CD8-positive, alpha-beta memory T cell (primary cell): Measurements from ENCODE around the gene PIAS4. TPM values are rescaled to one million over a fixed set of nuclear protein-coding genes. Genes with fewer than 3 reads are reported as not detected.
A peak's percentile ranks its signal among the peaks of the same experiment; 100 is the strongest.

Source experiments
- CTCF ChIA-PET: fragments of 350-600 bp; sonication (Branson Sonifier 250); formaldehyde crosslinking; loops from one replicate; lab custom pipeline; 2021; ENCODE audit warnings: antibody characterized with exemption; lab: Charles Lee
- POLR2A ChIA-PET: fragments of 350-600 bp; sonication (Branson Sonifier 250); formaldehyde crosslinking; loops from one replicate; lab custom pipeline; 2021; ENCODE audit warnings: antibody characterized with exemption; lab: Charles Lee
- DNase-seq, 5 donors: peaks; one replicate each; pipeline versions ENCODE4 v3.0.0 to v3.0.0-alpha.2; 2020 to 2022; ENCODE audit warnings: mixed read lengths in 1 of 5
- H3K27ac ChIP-seq: one replicate; pipeline ENCODE4 v1.7.0; 2013; ENCODE audit warnings: low read depth, mild to moderate bottlenecking, low read length, moderate library complexity
- H3K27me3 ChIP-seq: 2 replicates; pipeline ENCODE4 v1.7.0; 2013; ENCODE audit warnings: low read length, mild to moderate bottlenecking; ENCODE audit not compliant: insufficient read depth, poor library complexity, severe bottlenecking
- H3K36me3 ChIP-seq: 2 replicates; pipeline ENCODE4 v1.7.0; 2013; ENCODE audit warnings: mild to moderate bottlenecking, low read length, moderate library complexity; ENCODE audit not compliant: insufficient read depth
- H3K4me1 ChIP-seq: 2 replicates; pipeline ENCODE4 v1.7.0; 2013; ENCODE audit warnings: mild to moderate bottlenecking, low read length, moderate library complexity; ENCODE audit not compliant: insufficient read depth
- H3K4me3 ChIP-seq: 2 replicates; pipeline ENCODE4 v1.7.0; 2013; ENCODE audit warnings: mild to moderate bottlenecking, low read length
- H3K9me3 ChIP-seq: 2 replicates; pipeline ENCODE4 v1.7.0; 2013; ENCODE audit warnings: mild to moderate bottlenecking, low read length
- H3K27ac Mint-ChIP-seq, 8 donors: one replicate each; pipeline ENCODE4 v1.8.0; 2020 to 2021; ENCODE audit warnings: mixed read lengths in 8 of 8, mild to moderate bottlenecking in 6 of 8, inconsistent platforms in 3 of 8, moderate library complexity in 3 of 8
- H3K27me3 Mint-ChIP-seq, 2 donors: one replicate each; pipeline ENCODE4 v1.8.0; 2020 to 2021; ENCODE audit warnings: mixed read lengths in 2 of 2, mild to moderate bottlenecking in 1 of 2, moderate library complexity in 1 of 2
- H3K36me3 Mint-ChIP-seq, 3 donors: one replicate each; pipeline ENCODE4 v1.8.0; 2020 to 2021; ENCODE audit warnings: mixed read lengths in 3 of 3, inconsistent platforms in 1 of 3, mild to moderate bottlenecking in 1 of 3
- H3K4me1 Mint-ChIP-seq, 3 donors: one replicate each; pipeline ENCODE4 v1.8.0; 2020 to 2021; ENCODE audit warnings: mixed read lengths in 3 of 3, inconsistent platforms in 1 of 3, mild to moderate bottlenecking in 1 of 3
- H3K4me3 Mint-ChIP-seq, 7 donors: one replicate each; pipeline ENCODE4 v1.8.0; 2020 to 2021; ENCODE audit warnings: mixed read lengths in 7 of 7, mild to moderate bottlenecking in 6 of 7, moderate library complexity in 4 of 7, inconsistent platforms in 2 of 7
- H3K9me3 Mint-ChIP-seq, 5 donors: one replicate each; pipeline ENCODE4 v1.8.0; 2020 to 2022; ENCODE audit warnings: mixed read lengths in 5 of 5, mild to moderate bottlenecking in 3 of 5, moderate library complexity in 2 of 5, inconsistent platforms in 1 of 5
- polyA plus RNA-seq: library from polyadenylated mRNA; unstranded; fragments of 300-500 nt; fragmentation: Illumina TruSeq; gene quantifications from one replicate; pipeline ENCODE4 v1.2.3, GENCODE V29; 2021
- total RNA-seq, 2 experiments: library from RNA; stranded (reverse); gene quantifications; one replicate each; pipeline ENCODE4 v1.2.3, GENCODE V29; 2021

Gene PIAS4
- total and polyA plus RNA-seq, 3 experiments from 2014 or later: 6.3 to 33.8 (median 29.1) TPM

DNA sequence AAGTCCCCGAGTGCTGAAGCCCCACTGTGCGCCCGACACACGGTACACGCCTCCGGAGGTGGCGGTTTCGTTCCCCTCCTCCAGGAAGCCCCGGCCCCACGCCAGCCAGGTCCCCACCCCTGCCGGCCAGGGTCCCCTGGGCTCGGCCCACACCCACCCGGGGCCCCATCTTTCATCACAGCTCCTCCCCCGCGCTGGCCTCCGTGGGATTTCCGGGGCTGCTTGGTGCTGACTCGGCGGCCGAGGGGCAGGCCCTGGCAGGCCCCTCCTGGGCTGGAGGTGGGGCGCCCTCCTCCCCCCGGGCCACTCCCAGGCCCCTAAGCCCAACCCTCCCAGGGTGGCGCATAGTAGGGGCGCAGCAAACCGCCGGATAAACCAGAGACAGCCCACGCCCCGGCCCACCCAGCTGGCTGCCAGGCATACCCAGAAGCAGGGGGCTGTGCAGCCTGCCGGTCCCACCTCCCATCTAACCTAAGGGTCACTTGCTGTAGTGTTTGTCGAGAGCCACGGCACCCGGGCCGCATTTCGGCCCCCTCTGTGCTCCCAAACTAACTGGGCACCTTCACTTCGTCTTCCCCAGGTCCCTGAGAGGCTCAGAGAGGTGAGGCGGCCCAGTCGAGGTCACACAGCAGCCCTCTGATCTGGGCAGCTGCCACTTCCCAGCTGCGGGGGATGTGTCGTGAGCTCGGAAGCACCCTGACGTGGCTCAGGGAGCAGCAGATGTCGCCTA is 52.5 kb downstream of the PIAS4 start:
- ChIA-PET CTCF (interaction anchor here (0.6 kb wide), 1 partner anchor 9 kb away, joined by 5 read pairs; no protein-coding TSS in a partner anchor), POLR2A (interaction anchor here (0.7 to 2.9 kb wide), 6 partner anchors 11 to 80 kb away, joined by 3 to 15 read pairs (median 3); partner anchors contain the start of genes EEF2 and PIAS4)
- Mint-ChIP-seq H3K36me3 (peaks cover 0 to 35% (median 4%) of the 10 kb centered on the region in 3 donors), H3K27me3 (peaks cover 0 to 8% of the 10 kb centered on the region in 2 donors), H3K4me3 (peak overlapping the region; percentile 78 to 92 (median 84)), H3K27ac (peak overlapping the region; percentile 88 to 99 (median 94)), H3K4me1 (peaks cover 29 to 76% (median 37%) of the 10 kb centered on the region in 3 donors), H3K9me3 (no peaks in the 10 kb centered on the region)
- peaks cover 4% of the 10 kb centered on the region for H3K36me3 ChIP-seq
- DNase-seq: peak; percentile 48 to 89 (median 79)
- no peaks in the 10 kb centered on the region for H3K9me3 ChIP-seq
- H3K27ac ChIP-seq: peak overlapping the region; percentile 74
- peaks cover 52% of the 10 kb centered on the region for H3K4me1 ChIP-seq
- H3K27me3 ChIP-seq: no peaks in the 10 kb centered on the region
- peak overlapping the region; percentile 37 for H3K4me3 ChIP-seq

DNA sequence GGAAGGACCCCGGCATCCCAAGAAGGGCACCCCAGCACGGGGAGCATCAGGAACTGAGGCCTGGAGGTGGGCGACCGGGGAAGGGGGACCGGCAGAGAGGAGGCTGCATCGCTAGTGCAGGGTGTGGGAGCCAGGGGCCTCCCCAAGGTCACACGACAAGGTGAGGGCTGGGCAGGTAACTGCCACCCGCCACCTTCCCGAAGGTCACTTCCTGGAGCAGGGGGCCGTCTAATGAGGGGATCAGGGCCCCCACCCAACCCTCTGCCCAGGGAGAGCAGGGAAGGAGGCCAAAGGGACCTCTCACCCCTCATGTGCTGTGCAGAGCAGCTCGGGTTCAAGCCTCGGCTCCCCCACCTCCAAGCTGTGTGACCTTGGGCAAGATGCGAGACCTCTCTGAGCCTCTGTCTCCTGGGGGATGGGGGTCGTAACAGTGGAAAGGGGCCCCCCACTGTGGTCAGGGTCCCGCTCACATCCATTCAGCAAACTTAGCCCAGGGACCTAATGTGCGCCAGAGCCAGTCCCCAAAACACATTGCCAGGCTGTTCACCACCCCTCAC is 53.2 kb downstream of the PIAS4 start:
- peaks cover 29 to 69% (median 36%) of the 10 kb centered on the region in 3 donors for H3K4me1 Mint-ChIP-seq

DNA sequence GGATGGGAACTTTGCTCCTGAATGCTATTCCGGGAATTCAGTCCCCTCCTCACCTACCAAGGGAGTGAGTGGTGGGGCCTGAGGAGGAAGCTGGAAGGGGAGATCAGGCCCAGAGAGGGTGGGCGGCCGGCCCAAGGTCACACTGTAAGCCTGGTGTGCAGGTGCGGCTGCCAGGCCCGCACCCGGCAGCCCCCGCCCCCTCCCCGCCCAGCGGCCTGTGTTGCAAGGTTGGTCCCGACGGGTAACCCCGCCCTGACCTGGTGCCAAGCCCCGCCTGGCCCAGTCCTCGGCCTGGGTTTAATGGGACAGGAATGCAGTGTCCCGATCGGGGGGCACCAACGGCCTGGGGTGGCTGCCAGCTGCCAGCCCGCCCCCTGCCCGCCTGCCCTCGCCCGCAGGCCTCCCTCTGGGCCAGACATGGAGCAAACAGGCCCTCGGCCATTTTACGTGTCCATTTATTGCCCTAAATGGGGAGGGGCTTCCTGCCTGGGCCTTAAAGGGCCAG is 53.7 kb downstream of the PIAS4 start:
- CTCF ChIA-PET: interaction anchor here (1.0 kb wide), 1 partner anchor 73 kb away, joined by 3 read pairs; no protein-coding TSS in a partner anchor
- no peaks in the 10 kb centered on the region for H3K36me3 ChIP-seq
- peaks cover 0 to 24% (median 0%) of the 10 kb centered on the region in 3 donors for H3K36me3 Mint-ChIP-seq
- H3K27me3 Mint-ChIP-seq: peaks cover 0 to 3% of the 10 kb centered on the region in 2 donors
- H3K27ac Mint-ChIP-seq: peak overlapping the region in 7 of 8 donors; percentile 7 to 99 (median 95)
- H3K4me1 Mint-ChIP-seq: peaks cover 25 to 64% (median 34%) of the 10 kb centered on the region in 3 donors
- peak overlapping the region; percentile 78 to 92 (median 84) for H3K4me3 Mint-ChIP-seq
- no peak overlapping the region for H3K4me3 ChIP-seq
- POLR2A ChIA-PET: interaction anchor here (0.8 to 2.9 kb wide), 3 partner anchors 43 to 74 kb away, joined by 3 to 15 read pairs (median 3); no protein-coding TSS in a partner anchor
- no peaks in the 10 kb centered on the region for H3K27me3 ChIP-seq
- peaks cover 52% of the 10 kb centered on the region for H3K4me1 ChIP-seq
- peak in 3 of 5 donors; percentile 63 to 71 (median 68) for DNase-seq
- no peaks in the 10 kb centered on the region for H3K9me3 Mint-ChIP-seq
- no peaks in the 10 kb centered on the region for H3K9me3 ChIP-seq
- H3K27ac ChIP-seq: peak overlapping the region; percentile 74

More for the DNA sequence above, 53.2 kb downstream of the PIAS4 start:
- CTCF ChIA-PET: no interaction called here
- Histone ChIP-seq H3K36me3 (peaks cover 4% of the 10 kb centered on the region), H3K4me1 (peaks cover 52% of the 10 kb centered on the region), H3K9me3 (no peaks in the 10 kb centered on the region), H3K27ac (peak overlapping the region; percentile 74), H3K27me3 (no peaks in the 10 kb centered on the region), H3K4me3 (peak overlapping the region; percentile 37)
- Mint-ChIP-seq H3K9me3 (no peaks in the 10 kb centered on the region), H3K4me3 (peak overlapping the region; percentile 78 to 92 (median 84)), H3K36me3 (peaks cover 0 to 29% (median 3%) of the 10 kb centered on the region in 3 donors), H3K27ac (peak overlapping the region; percentile 88 to 99 (median 94)), H3K27me3 (peaks cover 0 to 3% of the 10 kb centered on the region in 2 donors)
- POLR2A ChIA-PET: interaction anchor here (0.8 to 2.9 kb wide), 3 partner anchors 44 to 75 kb away, joined by 3 to 15 read pairs (median 4); partner anchors contain the start of gene EEF2
- DNase-seq: no peak

DNA sequence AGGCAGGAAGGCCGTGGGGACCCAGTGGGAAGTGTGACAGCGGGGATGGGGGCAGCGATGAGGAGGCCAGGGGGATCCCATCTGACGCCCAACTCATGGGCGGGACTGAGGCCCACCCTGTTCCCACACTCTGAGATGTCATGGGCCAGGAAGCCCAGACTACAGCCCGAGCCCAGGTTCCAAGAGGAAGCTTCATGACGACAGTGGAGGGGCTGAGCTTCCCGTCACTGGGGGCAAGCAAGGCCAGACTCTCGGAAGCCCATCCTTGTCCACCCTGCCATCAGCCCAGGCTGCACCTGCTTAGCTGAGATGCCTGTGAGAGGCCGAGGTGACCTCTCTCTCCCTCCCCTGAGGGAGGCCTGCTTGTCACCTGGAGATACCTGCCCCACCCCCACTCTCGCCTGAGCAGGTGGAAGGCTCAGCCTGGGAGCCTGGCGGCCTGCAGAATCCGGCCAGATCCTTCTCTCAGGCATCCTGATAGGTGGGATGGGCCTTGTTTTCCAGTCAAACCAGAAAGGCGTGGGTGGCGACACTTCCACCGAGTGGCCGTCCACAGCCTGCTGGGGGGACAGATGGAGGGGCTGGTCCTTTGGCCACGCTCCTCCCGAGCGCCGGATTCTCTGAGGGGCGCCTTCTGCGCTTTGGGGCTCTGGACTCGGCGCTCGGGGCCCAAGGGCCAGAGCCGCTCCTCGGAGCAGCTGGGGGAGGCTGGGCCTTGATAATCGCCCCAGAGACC is 54.3 kb downstream of the PIAS4 start:
- H3K4me1 ChIP-seq: peaks cover 52% of the 10 kb centered on the region
- H3K36me3 Mint-ChIP-seq: peaks cover 0 to 21% (median 0%) of the 10 kb centered on the region in 3 donors
- no peak for DNase-seq
- H3K9me3 Mint-ChIP-seq: no peaks in the 10 kb centered on the region
- H3K27ac Mint-ChIP-seq: peak overlapping the region in 7 of 8 donors; percentile 7 to 96 (median 74)
- H3K27me3 ChIP-seq: no peaks in the 10 kb centered on the region
- peak overlapping the region; percentile 40 to 92 (median 83) for H3K4me3 Mint-ChIP-seq
- H3K27me3 Mint-ChIP-seq: peaks cover 0 to 3% of the 10 kb centered on the region in 2 donors
- peaks cover 25 to 63% (median 34%) of the 10 kb centered on the region in 3 donors for H3K4me1 Mint-ChIP-seq
- no peak overlapping the region for H3K4me3 ChIP-seq
- H3K9me3 ChIP-seq: no peaks in the 10 kb centered on the region
- H3K27ac ChIP-seq: peak overlapping the region; percentile 31
- no peaks in the 10 kb centered on the region for H3K36me3 ChIP-seq
- ChIA-PET CTCF (interaction anchor here (1.0 to 1.5 kb wide), 2 partner anchors 74 to 77 kb away, joined by 3 to 5 read pairs; no protein-coding TSS in a partner anchor), POLR2A (interaction anchor here (0.8 to 2.9 kb wide), 3 partner anchors 43 to 74 kb away, joined by 3 to 15 read pairs (median 3); no protein-coding TSS in a partner anchor)

DNA sequence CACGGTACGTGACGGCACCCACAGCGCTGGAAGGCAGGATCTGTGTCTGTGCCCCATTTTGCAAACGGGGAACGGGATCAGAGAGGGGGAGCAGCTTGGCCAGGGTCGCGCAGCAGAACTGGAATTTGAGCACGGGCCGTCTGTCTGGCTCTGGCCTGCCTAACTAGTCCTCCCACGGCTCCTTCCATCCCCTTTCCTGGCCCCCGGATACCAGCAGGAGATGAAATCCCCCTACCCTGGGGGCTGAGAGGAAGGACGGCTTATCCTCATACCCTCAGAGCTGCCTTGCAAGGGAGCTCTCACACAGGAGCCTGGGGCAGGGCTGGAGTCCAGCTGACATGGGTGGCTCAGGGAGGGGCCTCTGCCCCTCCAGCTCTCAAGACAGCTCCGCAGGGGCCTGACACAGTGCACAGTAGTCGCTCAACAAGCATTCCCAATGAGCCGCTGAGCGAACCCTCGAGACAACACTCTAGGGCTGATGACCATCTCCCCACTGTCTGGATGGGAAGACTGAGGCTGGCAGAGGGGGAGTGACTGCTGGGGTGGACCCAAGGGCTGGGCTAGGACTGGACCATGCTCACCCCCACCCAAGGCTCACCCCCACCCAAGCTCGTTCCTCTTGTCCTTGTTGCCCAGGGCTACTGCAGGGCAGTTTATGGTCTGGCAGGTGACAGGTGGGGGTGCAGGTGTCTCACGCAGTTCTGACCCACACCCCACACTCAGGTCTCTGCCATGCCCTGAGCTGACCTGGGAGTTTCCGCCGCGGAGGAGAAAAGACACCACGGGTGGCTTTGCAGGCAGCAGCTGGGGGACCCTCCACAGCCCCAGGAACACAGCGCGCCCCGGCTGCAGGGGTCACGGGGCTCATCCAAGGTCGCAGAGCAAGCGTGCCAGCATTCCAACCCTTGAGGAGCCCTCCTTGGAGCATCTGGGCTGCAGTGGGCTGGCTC is 55.2 kb downstream of the PIAS4 start:
- Histone ChIP-seq H3K4me1 (peaks cover 52% of the 10 kb centered on the region), H3K36me3 (no peaks in the 10 kb centered on the region), H3K27me3 (no peaks in the 10 kb centered on the region), H3K9me3 (no peaks in the 10 kb centered on the region), H3K27ac (no peak overlapping the region), H3K4me3 (peak overlapping the region; percentile 58)
- Mint-ChIP-seq H3K36me3 (peaks cover 0 to 17% (median 0%) of the 10 kb centered on the region in 3 donors), H3K4me1 (peaks cover 19 to 58% (median 30%) of the 10 kb centered on the region in 3 donors), H3K9me3 (no peaks in the 10 kb centered on the region), H3K4me3 (peak overlapping the region; percentile 88 to 98 (median 91)), H3K27me3 (peaks cover 0 to 2% of the 10 kb centered on the region in 2 donors), H3K27ac (peak overlapping the region; percentile 29 to 96 (median 86))
- no peak for DNase-seq
- ChIA-PET POLR2A (interaction anchor here (2.9 kb wide), 1 partner anchor 42 kb away, joined by 15 read pairs; no protein-coding TSS in a partner anchor), CTCF (interaction anchor here (1.5 kb wide), 1 partner anchor 77 kb away, joined by 5 read pairs; no protein-coding TSS in a partner anchor)

DNA sequence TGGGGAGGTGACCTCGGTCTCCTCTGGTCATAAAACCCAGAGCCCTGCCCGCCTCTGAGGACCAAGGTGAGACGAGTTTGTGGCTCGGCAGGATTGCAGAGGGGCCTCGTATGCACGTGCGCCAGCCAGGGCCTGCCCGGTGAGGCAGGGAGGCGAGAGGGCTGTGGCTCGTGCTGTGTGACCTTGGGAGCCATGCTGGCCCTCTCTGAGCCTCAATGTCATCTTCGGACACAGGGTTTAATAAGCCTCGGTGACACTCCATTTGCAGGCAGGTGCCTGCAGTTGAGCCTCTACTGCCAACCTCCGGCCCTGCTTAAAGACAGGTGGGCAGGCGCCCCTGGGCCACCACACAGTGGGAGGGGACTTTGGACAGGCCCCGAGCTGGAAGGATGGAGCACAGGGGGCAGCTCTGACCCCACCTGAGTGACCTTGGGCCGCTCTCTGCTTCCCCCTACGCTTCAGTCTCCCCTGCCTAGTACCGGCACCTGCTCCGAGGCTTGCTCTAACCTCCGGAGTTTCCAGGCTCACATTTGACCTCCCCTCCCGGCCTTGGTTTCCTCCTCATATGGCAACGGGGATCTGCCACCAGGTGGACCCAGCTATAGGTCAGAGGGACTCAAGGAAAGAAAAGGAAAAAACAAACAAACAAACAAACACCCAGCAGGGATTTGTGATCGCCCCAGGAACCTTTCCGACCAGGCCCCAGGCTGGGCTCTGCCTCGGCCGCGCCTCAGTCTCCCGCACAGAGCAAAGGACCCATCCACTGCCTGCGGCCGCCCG is 56.0 kb downstream of the PIAS4 start:
- no peak for DNase-seq
- ChIA-PET POLR2A (no interaction called here), CTCF (interaction anchor here (1.1 to 1.3 kb wide), 2 partner anchors 55 to 73 kb away, joined by 3 to 4 read pairs; no protein-coding TSS in a partner anchor)
- H3K9me3 Mint-ChIP-seq: no peaks in the 10 kb centered on the region
- Histone ChIP-seq H3K27me3 (no peaks in the 10 kb centered on the region), H3K4me3 (peak overlapping the region; percentile 58), H3K27ac (peak overlapping the region; percentile 70), H3K9me3 (no peaks in the 10 kb centered on the region), H3K36me3 (no peaks in the 10 kb centered on the region), H3K4me1 (peaks cover 59% of the 10 kb centered on the region)
- H3K4me1 Mint-ChIP-seq: peaks cover 25 to 58% (median 32%) of the 10 kb centered on the region in 3 donors
- H3K27me3 Mint-ChIP-seq: peaks cover 0 to 4% of the 10 kb centered on the region in 2 donors
- H3K27ac Mint-ChIP-seq: peak overlapping the region; percentile 84 to 98 (median 94)
- H3K36me3 Mint-ChIP-seq: peaks cover 0 to 16% (median 0%) of the 10 kb centered on the region in 3 donors
- peak overlapping the region; percentile 88 to 98 (median 91) for H3K4me3 Mint-ChIP-seq
